Measurements from ENCODE around the gene SLC38A7.

Gene SLC38A7

DNA sequence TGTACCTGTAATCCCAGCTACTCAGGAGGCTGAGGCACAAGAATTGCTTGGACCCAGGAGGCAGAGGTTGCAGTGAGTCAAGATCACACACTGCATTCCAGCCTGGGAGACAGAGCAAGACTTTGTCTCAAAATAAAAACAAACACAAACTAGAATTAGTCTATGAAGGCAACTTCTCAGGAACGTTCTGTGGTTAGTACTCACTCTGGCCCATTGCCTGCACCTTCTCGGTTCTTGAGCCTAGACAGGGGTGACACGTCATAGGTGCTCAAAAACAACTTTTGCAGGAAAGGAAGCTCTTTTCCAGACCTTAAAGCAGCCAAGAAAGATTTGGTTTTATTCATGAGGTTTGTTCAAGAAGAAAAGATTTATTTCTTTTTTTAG, 32.6 kb downstream of the SLC38A7 start:
- DNase-seq (ENCODE audit: low spot score): no peak
- H3K27ac ChIP-seq: no peak overlapping the region
- CTCF ChIA-PET: no interaction called here
- TF ChIP-seq, protein P1, sequence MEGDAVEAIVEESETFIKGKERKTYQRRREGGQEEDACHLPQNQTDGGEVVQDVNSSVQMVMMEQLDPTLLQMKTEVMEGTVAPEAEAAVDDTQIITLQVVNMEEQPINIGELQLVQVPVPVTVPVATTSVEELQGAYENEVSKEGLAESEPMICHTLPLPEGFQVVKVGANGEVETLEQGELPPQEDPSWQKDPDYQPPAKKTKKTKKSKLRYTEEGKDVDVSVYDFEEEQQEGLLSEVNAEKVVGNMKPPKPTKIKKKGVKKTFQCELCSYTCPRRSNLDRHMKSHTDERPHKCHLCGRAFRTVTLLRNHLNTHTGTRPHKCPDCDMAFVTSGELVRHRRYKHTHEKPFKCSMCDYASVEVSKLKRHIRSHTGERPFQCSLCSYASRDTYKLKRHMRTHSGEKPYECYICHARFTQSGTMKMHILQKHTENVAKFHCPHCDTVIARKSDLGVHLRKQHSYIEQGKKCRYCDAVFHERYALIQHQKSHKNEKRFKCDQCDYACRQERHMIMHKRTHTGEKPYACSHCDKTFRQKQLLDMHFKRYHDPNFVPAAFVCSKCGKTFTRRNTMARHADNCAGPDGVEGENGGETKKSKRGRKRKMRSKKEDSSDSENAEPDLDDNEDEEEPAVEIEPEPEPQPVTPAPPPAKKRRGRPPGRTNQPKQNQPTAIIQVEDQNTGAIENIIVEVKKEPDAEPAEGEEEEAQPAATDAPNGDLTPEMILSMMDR (conservative IDR thresholded peaks at IDR 0.05; ENCODE audit: low read depth): no peak
- POLR2A ChIA-PET (ENCODE audit: low non-redundant PET): no interaction called here

DNA sequence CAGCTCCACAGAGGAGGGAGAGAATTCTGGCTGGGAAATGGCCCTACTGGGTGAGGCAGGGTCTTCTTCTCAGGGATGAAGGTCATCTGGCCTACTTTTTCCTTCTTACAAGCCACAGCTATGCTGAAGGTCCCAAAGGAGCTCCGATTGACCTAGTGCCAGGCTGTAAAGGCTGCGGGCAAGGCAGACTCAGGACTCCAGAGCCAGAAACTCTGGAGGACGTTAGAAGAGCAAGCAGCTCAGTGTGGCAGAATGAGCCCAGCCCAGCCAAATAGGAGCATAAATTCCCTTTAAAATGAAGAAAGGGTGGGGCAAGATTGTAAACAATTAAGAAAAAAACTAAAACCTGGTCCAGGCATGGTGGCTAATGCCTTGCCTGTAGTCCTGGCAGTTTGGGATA, 34.9 kb downstream of the SLC38A7 start:
- ChIA-PET CTCF (no interaction called here), POLR2A (ENCODE audit: low non-redundant PET) (no interaction called here)
- TF ChIP-seq, protein P1 (conservative IDR thresholded peaks at IDR 0.05; ENCODE audit: low read depth): no peak
- no peak for DNase-seq (ENCODE audit: low spot score)
- no peak overlapping the region for H3K27ac ChIP-seq

DNA sequence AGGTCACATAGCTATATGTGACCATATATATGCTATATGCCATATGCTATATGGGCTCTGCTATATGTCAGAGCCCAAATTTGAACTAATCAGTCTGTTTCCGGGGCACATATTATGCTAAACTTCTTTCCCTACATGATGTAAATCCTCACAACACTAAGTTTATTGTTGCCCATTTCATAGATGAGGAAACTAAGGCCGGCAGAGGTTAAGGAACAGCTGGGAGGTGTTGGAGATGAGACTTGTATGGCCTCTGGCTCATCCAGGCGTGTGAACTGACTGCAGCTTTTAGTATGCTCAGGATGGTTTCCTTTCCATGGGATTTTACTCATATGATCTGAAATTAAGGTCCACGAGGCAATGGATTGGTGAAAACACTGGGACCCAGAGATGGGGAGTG, 37.5 kb downstream of the SLC38A7 start:
- CTCF ChIA-PET: no interaction called here
- POLR2A ChIA-PET (ENCODE audit: low non-redundant PET): no interaction called here
- no peak for DNase-seq (ENCODE audit: low spot score)

GRCh38 chr16:58644765-58645487, 39.6 kb downstream of the SLC38A7 start:
- no peak for DNase-seq (ENCODE audit: low spot score)
- no peak overlapping the region for H3K27ac ChIP-seq
- TF ChIP-seq, protein P1 (conservative IDR thresholded peaks at IDR 0.05; ENCODE audit: low read depth): no peak
- POLR2A ChIA-PET (ENCODE audit: low non-redundant PET): no interaction called here
- CTCF ChIA-PET: no interaction called here

More for the DNA sequence above, 37.5 kb downstream of the SLC38A7 start:
- TF ChIP-seq, protein P1 (conservative IDR thresholded peaks at IDR 0.05; ENCODE audit: low read depth): no peak
- no peak overlapping the region for H3K27ac ChIP-seq

- H3K27ac ChIP-seq: no peak overlapping the region
- TF ChIP-seq, protein P1 (conservative IDR thresholded peaks at IDR 0.05; ENCODE audit: low read depth): no peak
- no peak for DNase-seq (ENCODE audit: low spot score)
- ChIA-PET POLR2A (ENCODE audit: low non-redundant PET) (no interaction called here), CTCF (interaction anchor here (0.6 kb wide), 1 partner anchor 14 kb away, joined by 5 read pairs; no protein-coding TSS in a partner anchor)
Observed at GRCh38 chr16:58644108-58644507, 40.5 kb downstream of the SLC38A7 start.

- ChIA-PET CTCF (interaction anchor here (0.6 kb wide), 1 partner anchor 304 kb away, joined by 4 read pairs; no protein-coding TSS in a partner anchor), POLR2A (ENCODE audit: low non-redundant PET) (no interaction called here)
- TF ChIP-seq, protein P1 (conservative IDR thresholded peaks at IDR 0.05; ENCODE audit: low read depth): no peak
- no peak for DNase-seq (ENCODE audit: low spot score)
- no peak overlapping the region for H3K27ac ChIP-seq
Observed at GRCh38 chr16:58640949-58641348, 43.6 kb downstream of the SLC38A7 start.
